ENCODE results near the gene PSMD1. TPM values are rescaled to one million over a fixed set of nuclear protein-coding genes. Genes with fewer than 3 reads are reported as not detected.
A peak's percentile ranks its signal among the peaks of the same experiment; 100 is the strongest.
"Not testable (repeated sequence)": the region's sequence is repeated elsewhere in the genome, so short reads cannot be mapped to it uniquely, and the experiment has no call there.

Gene PSMD1
- total RNA-seq, 1 donor from 2014 or later, result 83.3 TPM

DNA sequence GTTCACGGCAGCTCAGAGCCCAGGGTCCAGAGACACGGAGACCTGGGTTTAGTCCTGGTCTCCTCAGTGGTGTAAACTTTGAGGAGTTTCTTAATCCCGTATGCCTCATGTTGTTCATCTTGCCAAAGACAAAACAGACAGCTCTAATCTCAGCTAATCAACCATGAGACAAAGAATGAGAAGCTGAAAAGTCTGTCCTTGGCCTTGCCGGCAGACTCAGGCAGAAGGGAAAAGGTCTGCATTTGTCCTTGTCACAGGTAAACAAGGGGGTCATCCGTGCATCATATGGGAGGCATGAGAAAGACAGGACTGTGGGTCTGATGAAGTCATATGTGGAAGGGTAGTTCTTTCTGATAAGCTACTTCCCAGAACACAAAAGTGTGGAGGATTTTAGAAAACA, 139.9 kb downstream of the PSMD1 start:
- H3K4me3 Mint-ChIP-seq, result peak overlapping the region; percentile 8
- peaks cover 3% of the 10 kb centered on the region for H3K9me3 Mint-ChIP-seq
- H3K27me3 Mint-ChIP-seq (ENCODE audit: low read depth), result no peaks in the 10 kb centered on the region
- TF ChIP-seq, protein P1, sequence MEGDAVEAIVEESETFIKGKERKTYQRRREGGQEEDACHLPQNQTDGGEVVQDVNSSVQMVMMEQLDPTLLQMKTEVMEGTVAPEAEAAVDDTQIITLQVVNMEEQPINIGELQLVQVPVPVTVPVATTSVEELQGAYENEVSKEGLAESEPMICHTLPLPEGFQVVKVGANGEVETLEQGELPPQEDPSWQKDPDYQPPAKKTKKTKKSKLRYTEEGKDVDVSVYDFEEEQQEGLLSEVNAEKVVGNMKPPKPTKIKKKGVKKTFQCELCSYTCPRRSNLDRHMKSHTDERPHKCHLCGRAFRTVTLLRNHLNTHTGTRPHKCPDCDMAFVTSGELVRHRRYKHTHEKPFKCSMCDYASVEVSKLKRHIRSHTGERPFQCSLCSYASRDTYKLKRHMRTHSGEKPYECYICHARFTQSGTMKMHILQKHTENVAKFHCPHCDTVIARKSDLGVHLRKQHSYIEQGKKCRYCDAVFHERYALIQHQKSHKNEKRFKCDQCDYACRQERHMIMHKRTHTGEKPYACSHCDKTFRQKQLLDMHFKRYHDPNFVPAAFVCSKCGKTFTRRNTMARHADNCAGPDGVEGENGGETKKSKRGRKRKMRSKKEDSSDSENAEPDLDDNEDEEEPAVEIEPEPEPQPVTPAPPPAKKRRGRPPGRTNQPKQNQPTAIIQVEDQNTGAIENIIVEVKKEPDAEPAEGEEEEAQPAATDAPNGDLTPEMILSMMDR (IDR thresholded peaks at IDR 0.05; ENCODE audit: unreplicated experiment), result no peak
- H3K36me3 Mint-ChIP-seq, result peaks cover 3% of the 10 kb centered on the region
- H3K4me1 Mint-ChIP-seq, result peaks cover 39% of the 10 kb centered on the region
- no peak overlapping the region for H3K27ac Mint-ChIP-seq
- DNase-seq (ENCODE audit: low spot score in 2 of 2, unreplicated experiment in 2 of 2), result no peak

DNA sequence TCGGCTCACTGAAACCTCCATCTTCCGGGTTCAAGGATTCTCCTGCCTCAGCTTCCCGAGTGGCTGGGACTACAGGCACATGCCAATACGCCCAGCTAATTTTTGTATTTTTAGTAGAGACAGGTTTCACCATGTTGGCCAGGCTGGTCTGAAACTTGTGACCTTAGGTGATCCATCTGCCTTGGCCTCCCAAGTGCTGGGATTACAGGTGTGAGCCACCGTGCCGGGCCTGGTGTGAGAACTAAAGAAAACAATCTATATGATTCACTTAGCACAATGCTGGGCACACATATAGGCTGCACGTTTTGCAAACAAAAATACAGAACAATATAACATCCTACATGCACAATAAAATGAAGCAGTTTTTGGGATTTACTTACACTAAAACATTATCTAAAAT, 140.5 kb downstream of the PSMD1 start:
- DNase-seq (ENCODE audit: low spot score in 2 of 2, unreplicated experiment in 2 of 2); H3K9me3 Mint-ChIP-seq; H3K36me3 Mint-ChIP-seq; H3K27me3 Mint-ChIP-seq (ENCODE audit: low read depth); H3K27ac Mint-ChIP-seq: not testable (repeated sequence)
- Mint-ChIP-seq H3K4me1 (peaks cover 36% of the 10 kb centered on the region), H3K4me3 (peak overlapping the region; percentile 94)

DNA sequence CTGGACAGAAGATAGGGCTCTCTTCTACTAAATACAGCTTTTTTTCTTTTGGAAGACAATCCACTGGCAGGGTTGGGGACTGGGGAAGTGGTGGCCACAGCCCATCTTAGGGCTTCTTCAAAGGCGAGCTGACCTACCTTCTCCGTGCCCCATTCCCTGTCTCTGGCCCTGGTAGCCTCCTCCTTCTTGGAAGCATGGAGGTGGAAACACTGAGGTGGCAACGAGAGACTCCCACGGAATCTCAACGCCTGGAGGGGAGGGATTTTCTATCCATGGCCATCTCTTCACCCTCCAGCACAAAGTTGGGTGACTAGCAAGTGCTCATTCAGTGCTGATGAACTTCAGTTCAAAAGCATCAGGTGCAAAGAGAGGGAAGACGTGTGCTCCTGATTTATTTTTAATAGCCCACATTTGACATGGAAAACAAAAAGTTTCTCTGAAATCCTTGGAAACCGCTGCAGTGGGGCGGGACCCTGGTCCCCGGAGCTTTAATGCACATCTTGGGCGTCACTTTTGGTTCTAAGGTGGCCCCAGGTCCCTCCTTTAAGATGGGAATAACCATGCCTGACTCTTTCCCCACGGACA, 141.1 kb downstream of the PSMD1 start:
- Mint-ChIP-seq H3K4me1 (peaks cover 31% of the 10 kb centered on the region), H3K27me3 (ENCODE audit: low read depth) (no peaks in the 10 kb centered on the region), H3K9me3 (peaks cover 3% of the 10 kb centered on the region), H3K36me3 (peaks cover 8% of the 10 kb centered on the region), H3K4me3 (peak overlapping the region; percentile 94), H3K27ac (peak overlapping the region; percentile 95)
- TF ChIP-seq, protein P1 (IDR thresholded peaks at IDR 0.05; ENCODE audit: unreplicated experiment), result no peak
- DNase-seq (ENCODE audit: low spot score in 2 of 2, unreplicated experiment in 2 of 2), result no peak

DNA sequence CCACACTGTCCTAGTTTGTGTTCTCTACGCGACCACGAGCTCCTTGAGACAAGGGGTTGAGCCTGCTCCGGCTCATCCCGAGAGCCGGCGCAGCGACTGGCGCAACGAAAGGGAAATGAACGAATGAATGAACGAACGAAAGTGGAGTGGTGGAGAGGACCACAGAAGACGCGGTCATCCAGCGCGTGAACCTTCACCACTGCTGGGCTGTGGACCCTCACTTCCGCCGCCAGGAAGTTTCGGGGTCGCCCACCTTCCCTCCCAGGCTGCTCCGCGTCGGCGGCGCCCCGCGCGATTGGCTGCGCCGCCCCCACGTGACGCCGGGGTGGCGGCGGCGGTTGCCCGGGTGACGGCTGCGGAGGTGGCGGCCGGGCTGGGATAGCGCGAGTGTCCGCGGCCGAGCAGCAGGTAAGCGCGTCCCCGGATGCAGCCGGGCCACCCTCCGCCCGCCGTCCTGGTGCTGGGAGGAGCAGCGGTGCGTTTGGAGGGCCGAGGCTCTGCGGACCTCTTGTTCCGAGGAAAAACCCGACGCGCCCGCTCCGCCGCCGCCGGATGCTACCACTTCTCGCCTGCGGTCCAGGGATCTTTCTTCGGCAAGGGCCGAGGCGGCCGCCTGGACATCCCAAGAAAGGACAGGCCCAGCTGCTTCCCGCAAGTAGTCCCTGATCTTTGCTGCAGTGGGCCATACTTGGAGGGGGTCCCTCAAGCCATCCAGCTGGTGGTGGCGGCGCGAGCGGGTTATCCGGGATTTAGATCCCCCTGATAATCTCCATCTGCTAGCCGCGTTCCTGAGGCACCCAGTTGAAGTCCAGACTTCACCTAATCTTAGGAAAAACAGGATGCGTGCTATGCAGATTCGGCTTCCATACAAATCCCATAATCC, 141.9 kb downstream of the PSMD1 start, which contains the start of gene ARMC9:
Gene ARMC9 (plus strand): TSS at position 341 of the 883 bp plus-strand sequence. CDS start 7,608 bp downstream, outside the sequence.
- Mint-ChIP-seq H3K27me3 (ENCODE audit: low read depth) (no peaks in the 10 kb centered on the region), H3K9me3 (peaks cover 3% of the 10 kb centered on the region), H3K4me3 (peak within 1 kb of the TSS; percentile 94), H3K27ac (peak within 1 kb of the TSS; percentile 96), H3K36me3 (peaks cover 14% of the 10 kb centered on the region), H3K4me1 (peaks cover 31% of the 10 kb centered on the region)
- peak; percentile 84 to 86 for DNase-seq (ENCODE audit: low spot score in 2 of 2, unreplicated experiment in 2 of 2)
- TF ChIP-seq, protein P1 (IDR thresholded peaks at IDR 0.05; ENCODE audit: unreplicated experiment), result no peak

DNA sequence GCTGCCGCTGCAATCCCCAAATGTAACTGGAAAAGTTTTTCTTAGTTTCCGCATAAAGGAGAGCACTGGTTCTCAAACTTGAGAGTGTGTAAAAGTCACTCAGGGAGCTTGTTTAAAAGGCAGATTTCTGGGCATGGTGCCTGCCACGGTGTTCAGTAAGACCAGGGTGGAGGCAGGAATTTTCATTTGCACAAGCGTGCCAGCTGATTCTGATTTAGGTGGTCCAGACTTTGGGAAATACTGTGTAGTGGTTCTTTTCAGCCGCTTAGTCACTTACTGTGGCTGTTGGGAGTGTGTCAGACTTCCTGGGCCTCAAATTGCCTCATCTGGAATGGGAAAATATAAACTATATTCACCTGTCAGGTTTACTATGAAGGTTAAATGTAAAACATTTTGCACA, 142.6 kb downstream of the PSMD1 start:
- no peak for DNase-seq (ENCODE audit: low spot score in 2 of 2, unreplicated experiment in 2 of 2)
- H3K27me3 Mint-ChIP-seq (ENCODE audit: low read depth), result no peaks in the 10 kb centered on the region
- H3K4me3 Mint-ChIP-seq, result peak overlapping the region; percentile 94
- H3K27ac Mint-ChIP-seq, result peak overlapping the region; percentile 96
- H3K9me3 Mint-ChIP-seq, result peaks cover 3% of the 10 kb centered on the region
- TF ChIP-seq, protein P1 (IDR thresholded peaks at IDR 0.05; ENCODE audit: unreplicated experiment), result no peak
- peaks cover 31% of the 10 kb centered on the region for H3K4me1 Mint-ChIP-seq
- peaks cover 18% of the 10 kb centered on the region for H3K36me3 Mint-ChIP-seq
